Neural crest cell (in vitro differentiated cells): ENCODE measurements around the gene RIGI. TPM values are rescaled to one million over a fixed set of nuclear protein-coding genes. Genes with fewer than 3 reads are reported as not detected.
"Not testable (repeated sequence)": the region's sequence is repeated elsewhere in the genome, so short reads cannot be mapped to it uniquely, and the experiment has no call there.

Experiments used
- DNase-seq: peaks from one replicate; pipeline ENCODE4 v3.0.0; 2021; ENCODE audit warnings: low read depth, mixed read lengths, low spot score
- H3K27ac Mint-ChIP-seq: one replicate; pipeline ENCODE4 v1.8.0; 2021; ENCODE audit warnings: mild to moderate bottlenecking, mixed read lengths; ENCODE audit not compliant: unreplicated experiment
- H3K27me3 Mint-ChIP-seq: 2 replicates; pipeline ENCODE4 v1.8.0; 2021; ENCODE audit warnings: low read depth, mild to moderate bottlenecking, mixed read lengths
- H3K36me3 Mint-ChIP-seq: 2 replicates; pipeline ENCODE4 v1.8.0; 2021; ENCODE audit warnings: low read depth, mild to moderate bottlenecking, mixed read lengths
- H3K4me1 Mint-ChIP-seq: 2 replicates; pipeline ENCODE4 v1.8.0; 2021; ENCODE audit warnings: mixed read lengths
- H3K4me3 Mint-ChIP-seq: one replicate; pipeline ENCODE4 v1.8.0; 2021; ENCODE audit warnings: mild to moderate bottlenecking, mixed read lengths
- H3K9me3 Mint-ChIP-seq: 2 replicates; pipeline ENCODE4 v1.8.0; 2021; ENCODE audit warnings: mixed read lengths
- total RNA-seq: library from RNA; stranded (reverse); gene quantifications from 2 replicates; pipeline ENCODE4 v1.2.1, GENCODE V29; 2021
- TF ChIP-seq, protein P1 (sequence below): fragments of 200-600 bp; sonication (generic); conservative IDR thresholded peaks from 2 replicates; pipeline ENCODE4 v1.5.0; 2021; ENCODE audit warnings: antibody characterized with exemption, mild to moderate bottlenecking

Gene RIGI
- total RNA-seq, 1 donor from 2014 or later = 6.4 TPM

- Mint-ChIP-seq H3K27ac (peak within 1 kb of the TSS; percentile 99), H3K9me3 (no peaks in the 10 kb centered on the region), H3K36me3 (peaks cover 6% of the 10 kb centered on the region)
Observed at GRCh38 chr9:32552172-32552872, 26.3 kb upstream of the RIGI start, which contains the start of the genes SMIM27 and TOPORS. TSS of gene SMIM27 (plus strand) at chr9:32552327. CDS start at chr9:32552435, 108 bp downstream. TSS of gene TOPORS (minus strand) at chr9:32552586. CDS start at chr9:32552436, 150 bp downstream.

DNA sequence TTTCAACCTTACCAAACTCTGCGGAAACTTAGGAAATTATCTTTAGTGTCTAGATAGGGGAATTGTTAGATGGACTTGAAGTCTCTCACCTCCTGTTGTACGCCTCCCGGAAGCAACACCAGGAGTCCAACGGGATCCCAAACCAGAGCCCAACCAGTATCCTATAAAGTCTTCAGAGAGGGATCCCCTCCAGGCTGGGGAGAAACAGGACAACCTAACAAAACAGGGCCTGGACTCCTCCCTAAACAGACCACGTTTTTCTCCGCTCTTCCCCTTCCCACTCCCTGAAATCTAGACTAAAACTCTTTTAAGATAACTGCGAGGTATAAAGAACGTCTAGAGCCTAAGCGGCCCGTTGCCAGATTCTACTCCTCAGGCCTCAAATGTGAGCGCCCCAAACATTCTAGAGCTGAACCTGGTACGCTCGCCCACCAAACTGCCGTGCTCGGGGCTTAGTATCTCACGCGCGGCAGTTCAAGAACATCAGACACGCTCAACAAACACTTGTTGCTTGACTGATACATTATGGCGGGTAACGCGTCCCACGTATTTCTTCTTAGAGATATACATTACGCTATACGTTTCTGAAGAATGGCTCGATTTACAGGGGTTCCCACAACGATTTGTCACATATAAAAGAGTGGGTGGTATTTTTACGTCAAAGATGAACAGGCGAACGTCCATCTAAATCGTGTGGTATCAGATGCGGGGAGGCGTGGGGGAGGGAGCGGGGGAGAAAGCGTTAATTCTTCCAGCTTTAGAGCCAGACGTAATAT lies 25.5 kb upstream of the RIGI start:
- no peaks in the 10 kb centered on the region for H3K27me3 Mint-ChIP-seq

More at GRCh38 chr9:32552172-32552872, 26.3 kb upstream of the RIGI start, which contains the start of the genes SMIM27 and TOPORS:
- H3K27me3 Mint-ChIP-seq = no peaks in the 10 kb centered on the region
- peak within 1 kb of the TSS; percentile 98 for H3K4me3 Mint-ChIP-seq
- TF ChIP-seq, protein P1, sequence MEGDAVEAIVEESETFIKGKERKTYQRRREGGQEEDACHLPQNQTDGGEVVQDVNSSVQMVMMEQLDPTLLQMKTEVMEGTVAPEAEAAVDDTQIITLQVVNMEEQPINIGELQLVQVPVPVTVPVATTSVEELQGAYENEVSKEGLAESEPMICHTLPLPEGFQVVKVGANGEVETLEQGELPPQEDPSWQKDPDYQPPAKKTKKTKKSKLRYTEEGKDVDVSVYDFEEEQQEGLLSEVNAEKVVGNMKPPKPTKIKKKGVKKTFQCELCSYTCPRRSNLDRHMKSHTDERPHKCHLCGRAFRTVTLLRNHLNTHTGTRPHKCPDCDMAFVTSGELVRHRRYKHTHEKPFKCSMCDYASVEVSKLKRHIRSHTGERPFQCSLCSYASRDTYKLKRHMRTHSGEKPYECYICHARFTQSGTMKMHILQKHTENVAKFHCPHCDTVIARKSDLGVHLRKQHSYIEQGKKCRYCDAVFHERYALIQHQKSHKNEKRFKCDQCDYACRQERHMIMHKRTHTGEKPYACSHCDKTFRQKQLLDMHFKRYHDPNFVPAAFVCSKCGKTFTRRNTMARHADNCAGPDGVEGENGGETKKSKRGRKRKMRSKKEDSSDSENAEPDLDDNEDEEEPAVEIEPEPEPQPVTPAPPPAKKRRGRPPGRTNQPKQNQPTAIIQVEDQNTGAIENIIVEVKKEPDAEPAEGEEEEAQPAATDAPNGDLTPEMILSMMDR = no peak
- peak; percentile 73 for DNase-seq
- H3K4me1 Mint-ChIP-seq = peaks cover 32% of the 10 kb centered on the region

DNA sequence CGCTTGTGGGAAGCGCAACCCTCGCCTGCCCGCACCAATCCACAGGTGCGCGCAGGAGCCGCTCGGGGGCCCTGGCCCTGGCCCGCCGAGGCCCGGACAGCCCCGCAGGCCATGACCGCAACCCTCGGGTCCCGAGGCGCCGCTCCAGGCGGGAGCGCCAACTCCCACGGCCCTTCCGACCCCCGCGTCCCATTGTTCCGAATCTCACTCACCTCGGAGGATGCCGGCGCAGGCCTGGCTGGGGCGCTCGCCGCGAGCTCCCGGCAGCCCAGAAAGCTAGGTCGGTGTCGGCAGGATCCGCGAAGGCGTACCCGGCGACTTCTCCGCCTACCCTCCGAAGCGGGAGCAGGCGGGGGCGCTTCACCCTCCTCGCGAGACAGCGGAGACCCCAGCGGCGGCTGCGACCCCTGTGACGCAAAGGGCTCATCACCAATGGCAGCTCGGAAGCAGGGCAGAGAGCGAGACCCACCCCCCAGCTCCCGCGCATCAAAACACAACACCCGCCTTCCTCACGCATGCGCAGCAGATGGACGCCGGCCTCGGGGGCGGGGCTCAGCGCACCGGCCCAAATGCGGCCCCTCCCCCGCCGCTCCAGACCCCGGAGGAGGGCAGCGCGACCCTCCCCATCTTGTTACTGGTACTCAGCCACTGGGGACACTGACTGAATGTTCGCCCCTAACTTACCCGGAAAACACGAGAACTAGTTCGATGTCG lies 24.7 kb upstream of the RIGI start:
- TF ChIP-seq, protein P1 = peak; percentile 11
- peak; percentile 96 for DNase-seq
- Mint-ChIP-seq H3K9me3 (no peaks in the 10 kb centered on the region), H3K4me3 (peak overlapping the region; percentile 98), H3K27ac (peak overlapping the region; percentile 99), H3K27me3 (no peaks in the 10 kb centered on the region), H3K36me3 (peaks cover 6% of the 10 kb centered on the region), H3K4me1 (peaks cover 32% of the 10 kb centered on the region)

More for the DNA sequence above, 25.5 kb upstream of the RIGI start:
- H3K36me3 Mint-ChIP-seq = peaks cover 6% of the 10 kb centered on the region
- H3K4me1 Mint-ChIP-seq = peaks cover 32% of the 10 kb centered on the region
- TF ChIP-seq, protein P1 = no peak
- peak overlapping the region; percentile 99 for H3K27ac Mint-ChIP-seq
- no peaks in the 10 kb centered on the region for H3K9me3 Mint-ChIP-seq
- peak; percentile 25 for DNase-seq
- H3K4me3 Mint-ChIP-seq = peak overlapping the region; percentile 98

- peak overlapping the region; percentile 89 for H3K27ac Mint-ChIP-seq
- DNase-seq = no peak
- H3K9me3 Mint-ChIP-seq = no peaks in the 10 kb centered on the region
- no peaks in the 10 kb centered on the region for H3K27me3 Mint-ChIP-seq
- H3K36me3 Mint-ChIP-seq = peaks cover 6% of the 10 kb centered on the region
- H3K4me3 Mint-ChIP-seq = peak overlapping the region; percentile 98
- TF ChIP-seq, protein P1 = no peak
- peaks cover 32% of the 10 kb centered on the region for H3K4me1 Mint-ChIP-seq
Observed at GRCh38 chr9:32550150-32550561, 24.2 kb upstream of the RIGI start.

GRCh38 chr9:32548213-32548612 lies 22.2 kb upstream of the RIGI start:
- H3K4me1 Mint-ChIP-seq = peaks cover 29% of the 10 kb centered on the region
- H3K27me3 Mint-ChIP-seq, DNase-seq, H3K9me3 Mint-ChIP-seq, H3K27ac Mint-ChIP-seq: not testable (repeated sequence)
- H3K36me3 Mint-ChIP-seq = peaks cover 13% of the 10 kb centered on the region
- peak overlapping the region; percentile 31 for H3K4me3 Mint-ChIP-seq
